Germinal center (tissue), 1 donor: ENCODE results near the gene STAB2.
"Not testable (repeated sequence)": the region's sequence is repeated elsewhere in the genome, so short reads cannot be mapped to it uniquely, and the experiment has no call there.

Experiments used
- DNase-seq: peaks from one replicate; pipeline ENCODE4 v3.0.0; 2012; ENCODE audit warnings: mixed read lengths, low spot score

STAB2 gene

GRCh38 chr12:103808239-103808880 is 221.3 kb downstream of the STAB2 start:
- DNase-seq = no peak

GRCh38 chr12:103809154-103809553 is 222.1 kb downstream of the STAB2 start:
- no peak for DNase-seq

GRCh38 chr12:103809639-103810038 is 222.6 kb downstream of the STAB2 start:
- not testable (repeated sequence) for DNase-seq

- no peak for DNase-seq
Observed at GRCh38 chr12:103810111-103810510, 223.0 kb downstream of the STAB2 start.

GRCh38 chr12:103811791-103812190 is 224.7 kb downstream of the STAB2 start:
- DNase-seq = no peak

GRCh38 chr12:103812789-103813188 is 225.7 kb downstream of the STAB2 start:
- DNase-seq = no peak

GRCh38 chr12:103813426-103813825 is 226.4 kb downstream of the STAB2 start:
- no peak for DNase-seq

- DNase-seq = no peak
Observed at GRCh38 chr12:103813949-103814348, 226.9 kb downstream of the STAB2 start.

GRCh38 chr12:103814436-103814835 is 227.4 kb downstream of the STAB2 start:
- no peak for DNase-seq
